HepG2 (cell line): ENCODE results near the gene IGF2. TPM values are rescaled to one million over a fixed set of nuclear protein-coding genes. Genes with fewer than 3 reads are reported as not detected.

Experiments used
- DR1 ChIP-seq: sonication (generic); formaldehyde crosslinking; IDR thresholded peaks from 2 replicates; pipeline ENCODE4 v1.8.0; 2021; ENCODE audit warnings: mild to moderate bottlenecking, missing genetic modification reagents, inconsistent platforms
- ESRRA ChIP-seq: sonication (generic); formaldehyde crosslinking; IDR thresholded peaks from 2 replicates; pipeline ENCODE4 v1.5.1; 2020; ENCODE audit warnings: mild to moderate bottlenecking, low read depth, missing genetic modification reagents
- HDAC1 ChIP-seq: sonication (generic); formaldehyde crosslinking; IDR thresholded peaks from 2 replicates; pipeline ENCODE4 v1.5.1; 2020; ENCODE audit warnings: mild to moderate bottlenecking, missing genetic modification reagents
- JDP2 ChIP-seq: sonication (generic); formaldehyde crosslinking; IDR thresholded peaks from 2 replicates; pipeline ENCODE4 v1.8.1; 2022; ENCODE audit warnings: missing genetic modification reagents, borderline replicate concordance
- MTERF4 ChIP-seq: sonication (generic); formaldehyde crosslinking; IDR thresholded peaks from 2 replicates; pipeline ENCODE4 v1.8.0; 2023; ENCODE audit warnings: mild to moderate bottlenecking, missing genetic modification reagents
- RFXAP ChIP-seq: sonication (generic); formaldehyde crosslinking; IDR thresholded peaks from 2 replicates; pipeline ENCODE4 v1.4.0; 2020; ENCODE audit warnings: missing genetic modification reagents, borderline replicate concordance
- SP2 ChIP-seq: sonication (generic); formaldehyde crosslinking; IDR thresholded peaks from 2 replicates; pipeline ENCODE4 v1.5.1; 2020; ENCODE audit warnings: mild to moderate bottlenecking, missing genetic modification reagents
- TRIM22 ChIP-seq: fragments of 450-650 bp; IDR thresholded peaks from 2 replicates; pipeline ENCODE4 v1.6.1; 2017
- ZBTB3 ChIP-seq: sonication (generic); formaldehyde crosslinking; IDR thresholded peaks from 2 replicates; pipeline ENCODE4 v1.4.0; 2020; ENCODE audit warnings: low read depth, mild to moderate bottlenecking, moderate library complexity, missing genetic modification reagents, borderline replicate concordance
- ZBTB40 ChIP-seq, 2 experiments: fragments of 450-650 bp in 1 of 2; sonication (generic) in 1 of 2; formaldehyde crosslinking in 1 of 2; IDR thresholded peaks; 2 replicates each; pipeline versions ENCODE4 v1.6.1 to v1.8.0; 2016 to 2022; ENCODE audit warnings: antibody characterized with exemption in 1 of 2, mild to moderate bottlenecking in 1 of 2, missing genetic modification reagents in 1 of 2
- ZBTB7B ChIP-seq: sonication (generic); formaldehyde crosslinking; IDR thresholded peaks from 2 replicates; pipeline ENCODE4 v1.4.0; 2020; ENCODE audit warnings: missing genetic modification reagents
- ZNF501 ChIP-seq: sonication (generic); formaldehyde crosslinking; IDR thresholded peaks from 2 replicates; pipeline ENCODE4 v1.5.1; 2020; ENCODE audit warnings: mild to moderate bottlenecking, moderate library complexity, missing genetic modification reagents
- ZNF557 ChIP-seq: sonication (generic); formaldehyde crosslinking; IDR thresholded peaks from 2 replicates; pipeline ENCODE4 v1.4.0; 2020; ENCODE audit warnings: missing genetic modification reagents
- ZNF558 ChIP-seq: sonication (generic); formaldehyde crosslinking; IDR thresholded peaks from 2 replicates; pipeline ENCODE4 v1.9.0; 2022; ENCODE audit warnings: mild to moderate bottlenecking, missing genetic modification reagents, borderline replicate concordance
- ZNF746 ChIP-seq: sonication (generic); formaldehyde crosslinking; IDR thresholded peaks from 2 replicates; pipeline ENCODE4 v1.8.0; 2022; ENCODE audit warnings: mild to moderate bottlenecking, missing genetic modification reagents
- ZSCAN30 ChIP-seq: sonication (generic); formaldehyde crosslinking; IDR thresholded peaks from 2 replicates; pipeline ENCODE4 v1.5.0; 2020; ENCODE audit warnings: mild to moderate bottlenecking, missing genetic modification reagents
- polyA plus RNA-seq, 8 experiments: library from polyadenylated mRNA; depleted of rRNA in 3 of 8; stranded (reverse) in 7 of 8; unstranded in 1 of 8; fragments of >200 nt; fragmentation: Illumina TruSeq in 4 of 8; extraction: Trizol in 4 of 8; gene quantifications; 2 replicates each; pipeline versions ENCODE4 v1.2.1 to v1.2.3, GENCODE V29; 2011 to 2016; ENCODE audit warnings: low read depth in 4 of 8, missing spikeins in 1 of 8, mixed read lengths in 1 of 8; ENCODE audit not compliant: insufficient read depth in 1 of 8
- total RNA-seq, 5 experiments: library from RNA; depleted of rRNA; stranded (reverse); fragments of >200 nt; fragmentation: Illumina TruSeq; extraction: Trizol; gene quantifications; 2 replicates each; pipeline ENCODE4 v1.2.3, GENCODE V29; 2016; ENCODE audit warnings: low read depth in 1 of 5

The IGF2 gene
- total and polyA plus RNA-seq, 2 of the 13 experiments (the other 11 are each of a cell fraction or from before 2014, with no cell fraction given): 79.1 to 254 TPM

GRCh38 chr11:2134022-2135010, 4.9 kb downstream of the IGF2 start (continued):
- no peak for TF ChIP-seq ZBTB40 (IDR thresholded peaks at IDR 0.05)
- no peak; the same call in 1 of the 2 replicates for TF ChIP-seq ZBTB40 (CRISPR knock-in tag; IDR thresholded peaks at IDR 0.05)
- no peak for TF ChIP-seq ZNF557 (CRISPR knock-in tag)
- TF ChIP-seq MTERF4 (CRISPR knock-in tag): no peak
- TF ChIP-seq SP2: no peak
- no peak for TF ChIP-seq ZBTB3 (CRISPR knock-in tag)
- TF ChIP-seq JDP2 (CRISPR knock-in tag): 0 out of 2 replicates have a peak, but pooled peaks have one; percentile 18
- no peak for TF ChIP-seq ZSCAN30
- 0 out of 2 replicates have a peak, but pooled peaks have one; percentile 19 for TF ChIP-seq ESRRA
- 0 out of 2 replicates have a peak, but pooled peaks have one; percentile 21 for TF ChIP-seq DR1 (CRISPR knock-in tag)
- TF ChIP-seq ZNF558 (CRISPR knock-in tag): 0 out of 2 replicates have a peak, but pooled peaks have one; percentile 34
- TF ChIP-seq TRIM22: no peak
- no peak for TF ChIP-seq ZNF746 (CRISPR knock-in tag)
- TF ChIP-seq ZBTB7B (CRISPR knock-in tag): peak; percentile 4; the same call in 1 of the 2 replicates
- no peak; the same call in 1 of the 2 replicates for TF ChIP-seq RFXAP
- TF ChIP-seq HDAC1 (CRISPR knock-in tag): 0 out of 2 replicates have a peak, but pooled peaks have one; percentile 5
- no peak for TF ChIP-seq ZNF501 (CRISPR knock-in tag)
